ENCODE measurements around the gene BCAR3.
"Not testable (repeated sequence)": the region's sequence is repeated elsewhere in the genome, so short reads cannot be mapped to it uniquely, and the experiment has no call there.

Gene BCAR3

GRCh38 chr1:93678491-93678890 lies 3.1 kb downstream of the BCAR3 start:
- Mint-ChIP-seq H3K4me1 (peaks cover 11% of the 10 kb centered on the region), H3K27ac (ENCODE audit: low read depth) (no peak overlapping the region), H3K36me3 (ENCODE audit: insufficient read depth) (no peaks in the 10 kb centered on the region), H3K4me3 (no peak overlapping the region), H3K9me3 (no peaks in the 10 kb centered on the region), H3K27me3 (peaks cover 43% of the 10 kb centered on the region)
- no peak for ATAC-seq (replicated peaks; ENCODE audit: extremely low read depth, poor library complexity, severe bottlenecking)
- DNase-seq (ENCODE audit: low spot score in 2 of 2) = no peak

- H3K4me3 Mint-ChIP-seq = no peak overlapping the region
- peaks cover 35% of the 10 kb centered on the region for H3K27me3 Mint-ChIP-seq
- peaks cover 11% of the 10 kb centered on the region for H3K4me1 Mint-ChIP-seq
- H3K27ac Mint-ChIP-seq (ENCODE audit: low read depth) = no peak overlapping the region
- ATAC-seq (replicated peaks; ENCODE audit: extremely low read depth, poor library complexity, severe bottlenecking) (no peak), DNase-seq (ENCODE audit: low spot score in 2 of 2) (no peak)
- H3K36me3 Mint-ChIP-seq (ENCODE audit: insufficient read depth) = no peaks in the 10 kb centered on the region
- no peaks in the 10 kb centered on the region for H3K9me3 Mint-ChIP-seq
These were observed 3.9 kb downstream of the BCAR3 start for GRCh38 chr1:93677729-93678128.

- Mint-ChIP-seq H3K36me3 (ENCODE audit: insufficient read depth) (no peaks in the 10 kb centered on the region), H3K4me3 (no peak overlapping the region), H3K27ac (ENCODE audit: low read depth) (no peak overlapping the region), H3K4me1 (peaks cover 6% of the 10 kb centered on the region), H3K9me3 (no peaks in the 10 kb centered on the region), H3K27me3 (peaks cover 23% of the 10 kb centered on the region)
- ATAC-seq (replicated peaks; ENCODE audit: extremely low read depth, poor library complexity, severe bottlenecking) (no peak), DNase-seq (ENCODE audit: low spot score in 2 of 2) (no peak)
These were observed 5.2 kb downstream of the BCAR3 start for GRCh38 chr1:93676427-93676826.

GRCh38 chr1:93675931-93676330 lies 5.7 kb downstream of the BCAR3 start:
- DNase-seq (ENCODE audit: low spot score in 2 of 2) (no peak), ATAC-seq (replicated peaks; ENCODE audit: extremely low read depth, poor library complexity, severe bottlenecking) (no peak)
- no peaks in the 10 kb centered on the region for H3K9me3 Mint-ChIP-seq
- peaks cover 20% of the 10 kb centered on the region for H3K27me3 Mint-ChIP-seq
- H3K4me3 Mint-ChIP-seq = no peak overlapping the region
- H3K4me1 Mint-ChIP-seq = peaks cover 5% of the 10 kb centered on the region
- H3K27ac Mint-ChIP-seq (ENCODE audit: low read depth) = no peak overlapping the region
- H3K36me3 Mint-ChIP-seq (ENCODE audit: insufficient read depth) = no peaks in the 10 kb centered on the region

- no peaks in the 10 kb centered on the region for H3K9me3 Mint-ChIP-seq
- H3K4me1 Mint-ChIP-seq = no peaks in the 10 kb centered on the region
- DNase-seq (ENCODE audit: low spot score in 2 of 2) (no peak), ATAC-seq (replicated peaks; ENCODE audit: extremely low read depth, poor library complexity, severe bottlenecking) (no peak)
- no peaks in the 10 kb centered on the region for H3K36me3 Mint-ChIP-seq (ENCODE audit: insufficient read depth)
- H3K27me3 Mint-ChIP-seq = peaks cover 14% of the 10 kb centered on the region
- no peak overlapping the region for H3K4me3 Mint-ChIP-seq
- no peak overlapping the region for H3K27ac Mint-ChIP-seq (ENCODE audit: low read depth)
These were observed 6.4 kb downstream of the BCAR3 start for GRCh38 chr1:93675271-93675670.

- not testable (repeated sequence) for H3K4me3 Mint-ChIP-seq; H3K27ac Mint-ChIP-seq (ENCODE audit: low read depth); H3K36me3 Mint-ChIP-seq (ENCODE audit: insufficient read depth); ATAC-seq (replicated peaks; ENCODE audit: extremely low read depth, poor library complexity, severe bottlenecking); DNase-seq (ENCODE audit: low spot score in 2 of 2); H3K9me3 Mint-ChIP-seq; H3K4me1 Mint-ChIP-seq
- peaks cover 13% of the 10 kb centered on the region for H3K27me3 Mint-ChIP-seq
These were observed 7.6 kb downstream of the BCAR3 start for GRCh38 chr1:93674071-93674470.

- no peaks in the 10 kb centered on the region for H3K9me3 Mint-ChIP-seq
- no peaks in the 10 kb centered on the region for H3K36me3 Mint-ChIP-seq (ENCODE audit: insufficient read depth)
- no peak overlapping the region for H3K27ac Mint-ChIP-seq (ENCODE audit: low read depth)
- peaks cover 13% of the 10 kb centered on the region for H3K27me3 Mint-ChIP-seq
- ATAC-seq (replicated peaks; ENCODE audit: extremely low read depth, poor library complexity, severe bottlenecking) = no peak
- no peak overlapping the region for H3K4me3 Mint-ChIP-seq
- DNase-seq (ENCODE audit: low spot score in 2 of 2) = no peak
- H3K4me1 Mint-ChIP-seq = no peaks in the 10 kb centered on the region
These were observed 8.3 kb downstream of the BCAR3 start for GRCh38 chr1:93673163-93673829.

- Mint-ChIP-seq H3K27me3 (peaks cover 13% of the 10 kb centered on the region), H3K4me3 (no peak overlapping the region), H3K4me1 (no peaks in the 10 kb centered on the region)
These were observed 9.0 kb downstream of the BCAR3 start for GRCh38 chr1:93672477-93673162.

GRCh38 chr1:93672069-93672468 lies 9.6 kb downstream of the BCAR3 start:
- Mint-ChIP-seq H3K9me3 (no peaks in the 10 kb centered on the region), H3K4me1 (no peaks in the 10 kb centered on the region), H3K36me3 (ENCODE audit: insufficient read depth) (no peaks in the 10 kb centered on the region), H3K27me3 (peaks cover 13% of the 10 kb centered on the region), H3K4me3 (no peak overlapping the region), H3K27ac (ENCODE audit: low read depth) (no peak overlapping the region)
- ATAC-seq (replicated peaks; ENCODE audit: extremely low read depth, poor library complexity, severe bottlenecking) (no peak), DNase-seq (ENCODE audit: low spot score in 2 of 2) (no peak)

More at GRCh38 chr1:93672477-93673162, 9.0 kb downstream of the BCAR3 start:
- Mint-ChIP-seq H3K9me3 (no peaks in the 10 kb centered on the region), H3K36me3 (ENCODE audit: insufficient read depth) (no peaks in the 10 kb centered on the region), H3K27ac (ENCODE audit: low read depth) (no peak overlapping the region)
- DNase-seq (ENCODE audit: low spot score in 2 of 2) = no peak
- ATAC-seq (replicated peaks; ENCODE audit: extremely low read depth, poor library complexity, severe bottlenecking) = no peak

GRCh38 chr1:93671099-93671621 lies 10.5 kb downstream of the BCAR3 start:
- Mint-ChIP-seq H3K36me3 (ENCODE audit: insufficient read depth) (no peaks in the 10 kb centered on the region), H3K27me3 (peaks cover 13% of the 10 kb centered on the region)
- ATAC-seq (replicated peaks; ENCODE audit: extremely low read depth, poor library complexity, severe bottlenecking) = no peak

GRCh38 chr1:93670141-93670540 lies 11.5 kb downstream of the BCAR3 start:
- DNase-seq (ENCODE audit: low spot score in 2 of 2) (no peak), ATAC-seq (replicated peaks; ENCODE audit: extremely low read depth, poor library complexity, severe bottlenecking) (no peak)
- H3K27me3 Mint-ChIP-seq = peaks cover 18% of the 10 kb centered on the region
- H3K9me3 Mint-ChIP-seq = no peaks in the 10 kb centered on the region
- H3K4me1 Mint-ChIP-seq = no peaks in the 10 kb centered on the region
- H3K27ac Mint-ChIP-seq (ENCODE audit: low read depth) = no peak overlapping the region
- H3K4me3 Mint-ChIP-seq = no peak overlapping the region
- H3K36me3 Mint-ChIP-seq (ENCODE audit: insufficient read depth) = no peaks in the 10 kb centered on the region

More at GRCh38 chr1:93671099-93671621, 10.5 kb downstream of the BCAR3 start:
- no peak overlapping the region for H3K27ac Mint-ChIP-seq (ENCODE audit: low read depth)
- no peaks in the 10 kb centered on the region for H3K4me1 Mint-ChIP-seq
- DNase-seq (ENCODE audit: low spot score in 2 of 2) = no peak
- H3K9me3 Mint-ChIP-seq = no peaks in the 10 kb centered on the region
- H3K4me3 Mint-ChIP-seq = no peak overlapping the region

GRCh38 chr1:93669369-93669768 lies 12.3 kb downstream of the BCAR3 start:
- ATAC-seq (replicated peaks; ENCODE audit: extremely low read depth, poor library complexity, severe bottlenecking) = no peak
- Mint-ChIP-seq H3K27ac (ENCODE audit: low read depth) (no peak overlapping the region), H3K9me3 (no peaks in the 10 kb centered on the region), H3K36me3 (ENCODE audit: insufficient read depth) (no peaks in the 10 kb centered on the region), H3K4me3 (no peak overlapping the region), H3K4me1 (no peaks in the 10 kb centered on the region), H3K27me3 (peaks cover 10% of the 10 kb centered on the region)
- DNase-seq (ENCODE audit: low spot score in 2 of 2) = no peak

- no peaks in the 10 kb centered on the region for H3K36me3 Mint-ChIP-seq (ENCODE audit: insufficient read depth)
- H3K27ac Mint-ChIP-seq (ENCODE audit: low read depth) = no peak overlapping the region
- peaks cover 9% of the 10 kb centered on the region for H3K27me3 Mint-ChIP-seq
- ATAC-seq (replicated peaks; ENCODE audit: extremely low read depth, poor library complexity, severe bottlenecking) = no peak
- no peaks in the 10 kb centered on the region for H3K4me1 Mint-ChIP-seq
- no peaks in the 10 kb centered on the region for H3K9me3 Mint-ChIP-seq
- no peak overlapping the region for H3K4me3 Mint-ChIP-seq
- DNase-seq (ENCODE audit: low spot score in 2 of 2) = no peak
These were observed 12.7 kb downstream of the BCAR3 start for GRCh38 chr1:93668951-93669350.
